Activated CD8-positive, alpha-beta memory T cell treated with anti-CD3 and anti-CD28 coated beads, Interleukin-2, amount 50 U/mL, for 24 hours (primary cell): ENCODE measurements around the gene SCN9A.
"Not testable (repeated sequence)": the region's sequence is repeated elsewhere in the genome, so short reads cannot be mapped to it uniquely, and the experiment has no call there.

Experiments used
- DNase-seq: peaks from one replicate; pipeline ENCODE4 v3.0.0-alpha.2; 2020; ENCODE audit errors: extremely low read depth

The SCN9A gene

GRCh38 chr2:166335284-166335683, 40.5 kb downstream of the SCN9A start:
- no peak for DNase-seq

GRCh38 chr2:166334805-166335204, 40.9 kb downstream of the SCN9A start:
- DNase-seq, result no peak

GRCh38 chr2:166333801-166334200, 41.9 kb downstream of the SCN9A start:
- DNase-seq, result no peak

GRCh38 chr2:166332106-166332505, 43.6 kb downstream of the SCN9A start:
- no peak for DNase-seq

- DNase-seq, result no peak
These were observed 44.3 kb downstream of the SCN9A start for GRCh38 chr2:166331468-166331867.

GRCh38 chr2:166329465-166329864, 46.3 kb downstream of the SCN9A start:
- no peak for DNase-seq

- no peak for DNase-seq
These were observed 47.6 kb downstream of the SCN9A start for GRCh38 chr2:166328147-166328546.

GRCh38 chr2:166321076-166321475, 54.7 kb downstream of the SCN9A start:
- DNase-seq, result no peak

GRCh38 chr2:166314022-166314759, 61.6 kb downstream of the SCN9A start:
- no peak for DNase-seq

GRCh38 chr2:166312863-166313262, 62.9 kb downstream of the SCN9A start:
- not testable (repeated sequence) for DNase-seq

- no peak for DNase-seq
These were observed 68.4 kb downstream of the SCN9A start for GRCh38 chr2:166307326-166307725.

GRCh38 chr2:166304656-166305055, 71.1 kb downstream of the SCN9A start:
- no peak for DNase-seq

- no peak for DNase-seq
These were observed 73.7 kb downstream of the SCN9A start for GRCh38 chr2:166302036-166302435.

GRCh38 chr2:166297951-166298350, 77.8 kb downstream of the SCN9A start:
- DNase-seq, result no peak

- no peak for DNase-seq
These were observed 81.8 kb downstream of the SCN9A start for GRCh38 chr2:166293984-166294383.

- no peak for DNase-seq
These were observed 90.5 kb downstream of the SCN9A start for GRCh38 chr2:166285215-166285614.

GRCh38 chr2:166284359-166284758, 91.4 kb downstream of the SCN9A start:
- DNase-seq, result no peak

- DNase-seq, result no peak
These were observed 93.6 kb downstream of the SCN9A start for GRCh38 chr2:166282154-166282553.

GRCh38 chr2:166278856-166279255, 96.9 kb downstream of the SCN9A start:
- DNase-seq, result no peak

GRCh38 chr2:166270376-166270775, 105.4 kb downstream of the SCN9A start:
- DNase-seq, result no peak

GRCh38 chr2:166269322-166269721, 106.4 kb downstream of the SCN9A start:
- DNase-seq, result no peak

GRCh38 chr2:166257859-166258258, 117.9 kb downstream of the SCN9A start:
- no peak for DNase-seq

GRCh38 chr2:166256896-166257295, 118.8 kb downstream of the SCN9A start:
- no peak for DNase-seq

GRCh38 chr2:166249318-166249717, 126.4 kb downstream of the SCN9A start:
- no peak for DNase-seq
